GM12873 (cell line): ENCODE data around the gene RFPL2.

Experiments
- CTCF ChIP-seq: IDR thresholded peaks from 2 replicates; pipeline ENCODE4 v1.5.1; 2012; ENCODE audit warnings: low read depth, mild to moderate bottlenecking, moderate library complexity, low read length, control low read depth; ENCODE audit not compliant: insufficient read depth; ENCODE audit errors: missing control alignments

Gene RFPL2

GRCh38 chr22:32199961-32200360, 4.9 kb downstream of the RFPL2 start:
- TF ChIP-seq CTCF: no peak

GRCh38 chr22:32199341-32199740, 5.5 kb downstream of the RFPL2 start:
- TF ChIP-seq CTCF: no peak

GRCh38 chr22:32185821-32186220, 19.1 kb downstream of the RFPL2 start:
- TF ChIP-seq CTCF: no peak

- no peak for TF ChIP-seq CTCF
Measured at GRCh38 chr22:32183625-32184024, 21.2 kb downstream of the RFPL2 start.

GRCh38 chr22:32181043-32181442, 23.8 kb downstream of the RFPL2 start:
- TF ChIP-seq CTCF: no peak

- TF ChIP-seq CTCF: no peak
Measured at GRCh38 chr22:32177221-32177765, 27.6 kb downstream of the RFPL2 start.

- TF ChIP-seq CTCF: peak; percentile 4
Measured at GRCh38 chr22:32175683-32176644, 28.9 kb downstream of the RFPL2 start.
